HG02642 (cell line): ENCODE measurements around the gene CORO2B.

Experiments
- ATAC-seq: cut with Tn5 transposase; IDR thresholded peaks from one replicate; pipeline ENCODE4 v1.9.1; 2021; ENCODE audit warnings: mild to moderate bottlenecking; ENCODE audit not compliant: unreplicated experiment, poor library complexity

Gene CORO2B

DNA sequence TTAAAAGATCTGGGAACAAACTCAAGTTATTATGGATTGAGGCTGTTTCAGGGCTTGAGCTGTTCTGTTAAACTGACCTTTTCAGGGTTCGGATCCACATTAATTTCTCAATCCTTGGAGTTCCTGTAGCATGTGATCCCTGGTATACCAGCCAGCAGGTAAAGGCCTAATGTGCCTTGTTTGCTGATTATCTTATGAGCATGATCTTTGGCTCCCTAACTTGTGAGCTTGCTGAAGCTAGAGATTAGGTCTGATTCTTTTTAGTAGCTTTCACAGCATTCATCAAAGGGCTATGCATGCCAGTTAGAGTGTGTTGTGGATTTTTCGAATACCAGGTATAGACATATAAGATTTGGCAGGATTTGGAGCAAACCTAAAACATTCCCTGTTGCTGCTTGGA, 10.3 kb downstream of the CORO2B start:
- no peak for ATAC-seq

DNA sequence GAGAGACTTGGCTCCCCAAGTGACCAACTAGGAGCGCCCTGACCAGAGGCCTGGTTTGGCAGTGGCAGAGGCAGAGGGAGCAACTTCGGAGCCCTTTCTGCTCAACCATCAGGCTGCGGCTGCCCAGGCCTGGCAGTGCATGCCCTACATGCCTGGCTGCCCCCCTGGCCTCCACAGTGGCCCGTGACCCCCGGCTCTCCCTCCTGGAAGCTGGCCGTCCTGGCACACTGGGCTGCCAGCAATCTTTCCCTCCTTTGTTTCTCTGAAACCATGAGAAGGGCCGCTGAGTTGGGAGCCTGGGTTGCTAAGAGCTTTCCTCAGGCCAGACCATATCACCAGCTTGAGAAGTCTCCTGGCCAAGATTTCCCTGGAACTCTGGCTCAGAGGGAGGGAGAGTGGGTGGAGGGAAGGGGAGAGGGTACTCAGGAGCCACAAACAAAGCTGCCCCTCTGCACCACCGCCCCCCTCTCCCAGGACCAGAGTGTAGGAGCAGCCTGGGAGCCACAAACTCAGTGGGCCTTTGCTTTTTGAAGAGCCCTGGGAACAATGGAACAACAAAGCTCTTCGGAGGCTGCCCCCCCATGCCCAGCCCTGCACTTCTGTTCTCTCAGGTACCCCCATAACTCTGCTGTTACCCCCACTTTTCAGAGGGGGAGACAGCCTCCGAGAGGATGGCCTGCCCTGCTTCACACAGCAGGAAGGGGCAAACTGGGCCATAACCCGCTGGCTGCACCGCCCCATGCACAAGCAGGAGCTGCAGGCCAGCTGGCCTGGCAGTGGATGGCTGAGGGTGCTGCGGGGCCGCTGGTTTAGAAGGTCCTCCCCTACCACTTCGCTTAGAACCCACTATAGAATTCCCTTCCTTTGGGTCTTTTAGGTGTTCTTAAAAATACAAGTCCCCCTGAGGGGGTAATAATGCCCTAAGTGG, 11.3 kb downstream of the CORO2B start:
- no peak for ATAC-seq

- no peak for ATAC-seq
These were observed 12.1 kb downstream of the CORO2B start for GRCh38 chr15:68590721-68591389.

- no peak for ATAC-seq
These were observed 13.3 kb downstream of the CORO2B start for GRCh38 chr15:68592054-68592453.

GRCh38 chr15:68592544-68592943, 13.8 kb downstream of the CORO2B start:
- no peak for ATAC-seq

DNA sequence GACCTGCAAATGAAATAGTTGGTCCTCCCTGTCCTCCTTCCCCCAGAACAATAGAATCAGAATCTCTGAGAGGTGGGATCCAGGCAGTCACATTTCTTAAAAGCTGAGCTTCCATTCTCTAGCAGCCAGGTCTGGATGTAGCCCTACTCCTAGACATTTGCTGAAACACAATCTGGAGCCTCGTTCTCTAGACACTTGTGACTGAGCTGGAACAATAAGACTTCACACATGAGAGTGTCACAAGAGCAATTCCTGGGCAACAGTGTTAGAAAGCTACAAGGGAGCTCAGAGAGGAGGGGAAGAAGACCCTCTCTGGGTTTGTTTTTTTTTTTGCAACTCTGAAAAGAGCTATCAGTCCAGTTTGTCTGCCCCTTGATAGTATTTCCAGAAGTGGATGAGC, 14.5 kb downstream of the CORO2B start:
- no peak for ATAC-seq

DNA sequence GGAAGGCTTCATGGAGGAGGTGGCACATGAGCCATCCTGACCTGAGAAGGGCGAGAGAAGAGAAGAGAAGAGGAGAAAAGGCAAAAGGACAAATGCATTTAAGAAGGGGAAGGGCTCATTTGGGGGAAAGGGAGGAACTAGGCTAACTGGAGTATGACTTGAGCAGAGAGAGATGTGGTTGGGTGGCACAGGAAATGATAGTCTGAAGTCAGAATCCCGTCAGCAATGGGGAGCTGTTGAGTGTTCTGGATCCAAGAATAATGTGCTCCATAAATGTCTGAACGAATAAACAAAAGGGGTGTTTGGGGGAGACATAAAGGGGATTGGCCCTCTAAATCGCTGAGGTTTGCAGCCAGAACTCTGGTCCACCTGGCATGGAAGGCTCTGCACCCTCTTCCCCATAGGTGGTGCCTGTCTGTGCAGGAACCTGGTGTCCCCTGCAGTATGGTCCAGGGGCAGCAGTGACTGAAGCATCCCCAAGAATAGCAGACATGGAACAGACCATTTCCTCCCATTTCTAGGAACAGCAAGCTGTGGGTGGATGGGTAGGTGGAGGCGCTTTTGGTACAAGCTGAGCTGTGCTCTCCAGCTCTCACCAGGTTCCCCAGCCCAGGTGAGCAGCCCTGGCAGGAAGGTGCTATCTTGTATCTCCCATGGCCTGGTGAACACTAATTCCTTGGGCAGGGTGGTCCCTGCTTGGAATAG, 15.2 kb downstream of the CORO2B start:
- no peak for ATAC-seq

DNA sequence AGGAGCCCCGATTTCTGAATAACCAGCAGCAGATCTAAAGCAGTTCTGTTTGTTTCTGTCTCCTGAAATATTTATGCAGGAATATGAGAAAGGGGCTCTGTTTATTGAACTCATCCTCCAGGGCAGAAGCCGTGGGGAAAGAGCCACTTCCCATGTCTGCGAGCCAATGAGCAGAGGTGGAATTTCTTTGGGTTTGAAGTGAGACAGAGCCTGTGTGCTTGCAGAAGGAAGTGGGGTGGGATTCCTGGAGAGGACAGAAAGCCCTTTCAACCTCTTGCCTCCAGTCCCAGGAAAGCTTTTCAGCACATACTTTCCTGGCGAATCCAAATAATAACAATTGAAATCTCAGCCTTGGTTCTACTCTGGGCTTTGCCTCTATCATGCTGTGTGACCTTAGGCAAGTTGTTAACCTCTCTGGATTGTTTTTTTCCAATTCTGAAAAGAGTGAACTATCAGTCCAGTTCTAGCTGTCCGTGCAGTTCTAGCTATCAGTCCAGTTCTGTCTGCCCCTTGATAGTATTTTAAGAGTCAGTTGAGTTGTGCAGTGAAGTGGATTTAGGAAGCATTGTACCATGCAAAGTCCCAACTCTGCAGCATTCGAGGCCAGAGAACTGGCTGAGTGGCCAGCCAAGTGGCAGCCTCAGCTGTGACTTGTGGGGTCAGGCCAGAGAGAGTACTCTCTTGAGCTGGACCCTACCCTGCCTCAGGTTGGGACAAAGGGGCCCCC, 15.9 kb downstream of the CORO2B start:
- ATAC-seq = no peak

GRCh38 chr15:68595260-68595564, 16.4 kb downstream of the CORO2B start:
- ATAC-seq = no peak

GRCh38 chr15:68595761-68596160, 17.0 kb downstream of the CORO2B start:
- ATAC-seq = no peak

GRCh38 chr15:68596691-68597090, 17.9 kb downstream of the CORO2B start:
- no peak for ATAC-seq

GRCh38 chr15:68597581-68597980, 18.8 kb downstream of the CORO2B start:
- no peak for ATAC-seq

DNA sequence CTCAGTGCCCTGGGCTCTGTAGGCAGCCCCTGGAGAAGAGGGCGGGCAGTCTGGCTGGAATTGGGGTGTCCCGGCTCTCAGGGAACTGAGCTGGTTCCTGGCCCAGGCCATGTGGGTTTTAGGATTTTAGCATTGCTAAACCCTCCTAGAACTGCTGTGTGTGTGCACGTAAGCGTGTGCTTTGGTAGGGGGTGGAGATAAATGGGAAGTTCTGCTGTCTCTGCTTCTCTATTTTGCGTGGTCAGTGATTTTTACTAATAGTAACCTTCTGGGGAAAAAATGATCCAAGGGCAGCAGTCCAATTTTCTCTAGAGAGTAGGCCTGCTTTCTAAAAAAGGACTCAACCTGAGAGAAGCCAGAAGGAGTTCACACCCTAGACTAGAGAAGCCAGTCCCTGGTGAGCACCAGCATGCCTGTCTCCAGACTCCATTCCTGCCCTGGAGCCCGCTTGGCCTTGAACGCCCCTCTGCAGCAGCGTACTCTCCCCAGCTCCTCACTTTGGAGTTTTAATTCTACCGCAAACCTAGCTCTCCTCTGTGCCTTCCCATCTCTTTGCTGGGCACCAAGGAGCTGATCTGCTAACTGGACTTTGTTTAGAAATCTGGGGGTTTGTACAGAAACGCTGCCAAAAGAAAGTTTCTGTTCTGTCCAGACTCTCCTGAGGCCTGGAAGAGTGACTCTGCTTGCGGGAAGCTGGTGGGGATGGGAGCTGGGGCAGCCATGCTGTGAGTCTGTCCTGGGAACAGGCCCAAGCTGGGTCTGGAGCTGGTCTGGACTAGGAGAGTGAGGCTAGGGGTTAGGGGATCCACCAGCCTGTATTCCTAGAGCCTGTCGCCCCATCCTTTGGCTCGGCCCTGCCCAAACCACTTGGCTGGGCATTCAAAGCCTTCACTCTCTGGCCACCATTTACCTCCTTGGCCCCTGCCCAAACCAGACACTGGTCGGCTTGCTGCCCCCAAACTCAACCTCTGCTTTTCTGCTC, 19.7 kb downstream of the CORO2B start:
- ATAC-seq = no peak

DNA sequence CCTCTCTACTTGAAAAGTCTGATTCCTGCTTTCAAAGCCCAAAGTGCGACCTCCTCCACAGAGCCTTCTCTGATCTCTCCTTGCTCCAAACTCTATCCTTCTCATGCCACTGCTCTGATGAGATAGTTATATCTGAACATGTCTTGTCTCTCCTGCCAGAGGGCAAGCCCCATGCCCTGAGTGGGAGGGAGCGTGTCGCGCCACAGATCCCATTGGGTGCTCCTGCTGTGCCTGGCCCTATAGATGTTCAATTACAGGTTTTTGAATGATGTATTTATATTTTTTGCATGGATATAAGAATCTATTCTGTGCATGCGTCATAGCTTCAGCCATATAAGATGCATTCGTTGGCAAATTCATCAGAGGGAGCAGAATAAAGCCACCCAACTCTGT, 20.4 kb downstream of the CORO2B start:
- ATAC-seq = no peak

- ATAC-seq = no peak
These were observed 20.8 kb downstream of the CORO2B start for GRCh38 chr15:68599560-68600071.

GRCh38 chr15:68601206-68602197, 22.7 kb downstream of the CORO2B start:
- ATAC-seq = no peak

- ATAC-seq = no peak
These were observed 23.8 kb downstream of the CORO2B start for GRCh38 chr15:68602459-68603215.
